ENCODE measurements around the gene CRK.

DNA sequence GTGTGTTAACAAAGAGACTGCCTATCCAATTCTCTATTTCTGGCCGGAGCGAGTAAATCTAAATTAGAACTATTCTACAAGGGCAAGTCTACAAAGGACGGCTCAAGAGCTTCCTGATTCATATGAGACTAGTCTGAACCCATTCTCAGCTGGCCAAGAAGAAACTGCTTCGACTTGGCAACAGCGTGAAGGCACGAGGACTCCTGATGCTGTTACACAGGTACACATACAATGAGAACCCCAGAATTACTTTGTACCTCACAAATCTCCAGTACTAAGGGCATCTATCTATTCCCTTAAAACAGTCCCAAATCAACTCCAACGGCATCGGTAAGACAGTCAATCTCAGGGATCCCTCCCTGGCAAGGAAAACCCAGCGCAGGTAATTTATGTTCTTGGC lies 1.5 kb downstream of the CRK start:
- TF ChIP-seq POLR2AphosphoS5 (IDR thresholded peaks at IDR 0.05; ENCODE audit: low read depth): no peak
- TF ChIP-seq, protein P1, sequence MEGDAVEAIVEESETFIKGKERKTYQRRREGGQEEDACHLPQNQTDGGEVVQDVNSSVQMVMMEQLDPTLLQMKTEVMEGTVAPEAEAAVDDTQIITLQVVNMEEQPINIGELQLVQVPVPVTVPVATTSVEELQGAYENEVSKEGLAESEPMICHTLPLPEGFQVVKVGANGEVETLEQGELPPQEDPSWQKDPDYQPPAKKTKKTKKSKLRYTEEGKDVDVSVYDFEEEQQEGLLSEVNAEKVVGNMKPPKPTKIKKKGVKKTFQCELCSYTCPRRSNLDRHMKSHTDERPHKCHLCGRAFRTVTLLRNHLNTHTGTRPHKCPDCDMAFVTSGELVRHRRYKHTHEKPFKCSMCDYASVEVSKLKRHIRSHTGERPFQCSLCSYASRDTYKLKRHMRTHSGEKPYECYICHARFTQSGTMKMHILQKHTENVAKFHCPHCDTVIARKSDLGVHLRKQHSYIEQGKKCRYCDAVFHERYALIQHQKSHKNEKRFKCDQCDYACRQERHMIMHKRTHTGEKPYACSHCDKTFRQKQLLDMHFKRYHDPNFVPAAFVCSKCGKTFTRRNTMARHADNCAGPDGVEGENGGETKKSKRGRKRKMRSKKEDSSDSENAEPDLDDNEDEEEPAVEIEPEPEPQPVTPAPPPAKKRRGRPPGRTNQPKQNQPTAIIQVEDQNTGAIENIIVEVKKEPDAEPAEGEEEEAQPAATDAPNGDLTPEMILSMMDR (IDR thresholded peaks at IDR 0.05; ENCODE audit: insufficient read depth, low read length): no peak
- no peak for TF ChIP-seq GABPA (IDR thresholded peaks at IDR 0.05; ENCODE audit: low read depth)
- TF ChIP-seq, protein P2, sequence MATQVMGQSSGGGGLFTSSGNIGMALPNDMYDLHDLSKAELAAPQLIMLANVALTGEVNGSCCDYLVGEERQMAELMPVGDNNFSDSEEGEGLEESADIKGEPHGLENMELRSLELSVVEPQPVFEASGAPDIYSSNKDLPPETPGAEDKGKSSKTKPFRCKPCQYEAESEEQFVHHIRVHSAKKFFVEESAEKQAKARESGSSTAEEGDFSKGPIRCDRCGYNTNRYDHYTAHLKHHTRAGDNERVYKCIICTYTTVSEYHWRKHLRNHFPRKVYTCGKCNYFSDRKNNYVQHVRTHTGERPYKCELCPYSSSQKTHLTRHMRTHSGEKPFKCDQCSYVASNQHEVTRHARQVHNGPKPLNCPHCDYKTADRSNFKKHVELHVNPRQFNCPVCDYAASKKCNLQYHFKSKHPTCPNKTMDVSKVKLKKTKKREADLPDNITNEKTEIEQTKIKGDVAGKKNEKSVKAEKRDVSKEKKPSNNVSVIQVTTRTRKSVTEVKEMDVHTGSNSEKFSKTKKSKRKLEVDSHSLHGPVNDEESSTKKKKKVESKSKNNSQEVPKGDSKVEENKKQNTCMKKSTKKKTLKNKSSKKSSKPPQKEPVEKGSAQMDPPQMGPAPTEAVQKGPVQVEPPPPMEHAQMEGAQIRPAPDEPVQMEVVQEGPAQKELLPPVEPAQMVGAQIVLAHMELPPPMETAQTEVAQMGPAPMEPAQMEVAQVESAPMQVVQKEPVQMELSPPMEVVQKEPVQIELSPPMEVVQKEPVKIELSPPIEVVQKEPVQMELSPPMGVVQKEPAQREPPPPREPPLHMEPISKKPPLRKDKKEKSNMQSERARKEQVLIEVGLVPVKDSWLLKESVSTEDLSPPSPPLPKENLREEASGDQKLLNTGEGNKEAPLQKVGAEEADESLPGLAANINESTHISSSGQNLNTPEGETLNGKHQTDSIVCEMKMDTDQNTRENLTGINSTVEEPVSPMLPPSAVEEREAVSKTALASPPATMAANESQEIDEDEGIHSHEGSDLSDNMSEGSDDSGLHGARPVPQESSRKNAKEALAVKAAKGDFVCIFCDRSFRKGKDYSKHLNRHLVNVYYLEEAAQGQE (IDR thresholded peaks at IDR 0.05; ENCODE audit: insufficient replicate concordance, low read depth): no peak

Data from HL-60 (cell line).